Fibroblast of lung (primary cell): Measurements from ENCODE around the gene CTNNA1.

Source experiments
- EZH2 ChIP-seq: IDR thresholded peaks from 2 replicates; pipeline ENCODE4 v1.5.1; 2012; ENCODE audit warnings: low read length, control low read depth, mild to moderate bottlenecking; ENCODE audit errors: missing control alignments
- TF ChIP-seq, protein P1 (sequence below), 2 donors: IDR thresholded peaks in 1 of 2; conservative IDR thresholded peaks in 1 of 2; 1 replicate in 1 of 2; 2 replicates in 1 of 2; pipeline ENCODE4 v1.5.1; 2011 to 2012; ENCODE audit warnings: low read length in 2 of 2, control low read depth in 1 of 2, inconsistent platforms in 1 of 2, low read depth in 1 of 2, mild to moderate bottlenecking in 1 of 2

DNA sequence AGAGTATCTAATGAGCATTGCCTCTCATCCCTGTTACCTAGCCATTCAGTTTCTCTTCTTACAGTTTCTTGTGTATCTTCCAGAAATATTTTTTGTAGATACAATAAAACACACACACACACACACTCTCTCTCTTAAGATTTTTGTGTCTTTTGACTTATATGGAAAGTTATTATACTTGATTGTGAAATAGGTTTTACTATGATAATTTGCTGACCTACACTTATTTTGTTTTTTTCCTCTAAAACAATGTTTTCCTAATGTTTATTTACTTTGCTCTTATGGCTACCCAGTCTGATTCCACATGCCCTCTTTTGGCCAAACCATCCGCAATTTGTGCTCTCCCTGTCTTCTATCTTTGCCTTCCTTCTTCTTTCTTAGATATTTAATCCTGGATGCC lies 96.7 kb downstream of the CTNNA1 start:
- TF ChIP-seq, protein P1, sequence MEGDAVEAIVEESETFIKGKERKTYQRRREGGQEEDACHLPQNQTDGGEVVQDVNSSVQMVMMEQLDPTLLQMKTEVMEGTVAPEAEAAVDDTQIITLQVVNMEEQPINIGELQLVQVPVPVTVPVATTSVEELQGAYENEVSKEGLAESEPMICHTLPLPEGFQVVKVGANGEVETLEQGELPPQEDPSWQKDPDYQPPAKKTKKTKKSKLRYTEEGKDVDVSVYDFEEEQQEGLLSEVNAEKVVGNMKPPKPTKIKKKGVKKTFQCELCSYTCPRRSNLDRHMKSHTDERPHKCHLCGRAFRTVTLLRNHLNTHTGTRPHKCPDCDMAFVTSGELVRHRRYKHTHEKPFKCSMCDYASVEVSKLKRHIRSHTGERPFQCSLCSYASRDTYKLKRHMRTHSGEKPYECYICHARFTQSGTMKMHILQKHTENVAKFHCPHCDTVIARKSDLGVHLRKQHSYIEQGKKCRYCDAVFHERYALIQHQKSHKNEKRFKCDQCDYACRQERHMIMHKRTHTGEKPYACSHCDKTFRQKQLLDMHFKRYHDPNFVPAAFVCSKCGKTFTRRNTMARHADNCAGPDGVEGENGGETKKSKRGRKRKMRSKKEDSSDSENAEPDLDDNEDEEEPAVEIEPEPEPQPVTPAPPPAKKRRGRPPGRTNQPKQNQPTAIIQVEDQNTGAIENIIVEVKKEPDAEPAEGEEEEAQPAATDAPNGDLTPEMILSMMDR (conservative IDR thresholded peaks at IDR 0.05 in 1 of 2, IDR thresholded peaks at IDR 0.05 in 1 of 2; ENCODE audit: low read depth in 1 of 2, low read length in 2 of 2): no peak
- no peak for TF ChIP-seq EZH2
